NCI-H2227 (cell line): Measurements from ENCODE around the gene ZNF606.
A peak's percentile ranks its signal among the peaks of the same experiment; 100 is the strongest.

Source experiments
- DNase-seq: peaks from one replicate; lab custom pipeline; 2025; ENCODE audit not compliant: unreplicated experiment; lab: John Stamatoyannopoulos, UW

Gene ZNF606

GRCh38 chr19:58002384-58003173, at the start of gene ZNF606:
TSS of gene ZNF606 (minus strand) at chr19:58002820. CDS start at chr19:58001319, 1,501 bp downstream.
- DNase-seq: peak; percentile 98

DNA sequence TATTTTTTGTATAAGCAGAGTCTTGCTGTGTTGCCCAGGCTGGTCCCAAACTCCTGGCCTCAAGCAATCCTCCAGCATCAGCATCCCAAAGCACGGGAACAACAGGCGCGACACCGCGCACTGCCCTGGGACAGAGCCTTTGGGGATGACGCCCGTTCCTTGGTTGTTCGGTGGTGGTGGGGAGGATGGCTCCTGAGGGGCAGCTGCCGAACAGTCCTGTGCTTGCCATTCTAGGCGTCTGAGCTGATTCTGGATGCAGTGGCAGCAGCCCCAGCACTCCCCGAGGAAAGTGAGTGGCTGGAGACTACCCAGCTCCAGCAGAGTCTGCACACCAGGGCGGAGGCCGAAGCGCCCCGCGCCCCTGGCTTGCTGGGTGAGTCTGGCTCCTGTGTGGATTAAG, 49.6 kb upstream of the ZNF606 start:
- no peak for DNase-seq

DNA sequence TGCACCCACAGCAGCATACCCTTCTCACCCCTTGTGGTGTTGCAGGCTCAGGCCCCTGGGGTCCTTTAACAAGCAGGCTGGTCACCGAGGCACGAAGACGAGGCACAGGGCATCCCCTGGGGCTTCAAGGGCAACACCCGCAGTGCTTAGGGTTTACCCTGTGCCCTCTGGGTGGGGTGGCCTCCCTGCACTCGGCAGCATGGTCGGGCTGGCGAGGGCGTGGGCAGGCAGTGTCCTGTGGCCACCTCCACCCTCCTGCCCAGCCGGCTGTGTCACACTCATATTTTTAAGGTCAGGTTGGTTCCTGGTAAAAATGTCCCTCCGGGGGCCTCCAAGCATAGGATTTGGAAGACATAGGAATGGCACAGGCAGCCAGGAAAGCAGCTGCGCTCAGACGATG, 45.1 kb upstream of the ZNF606 start:
- DNase-seq: no peak

DNA sequence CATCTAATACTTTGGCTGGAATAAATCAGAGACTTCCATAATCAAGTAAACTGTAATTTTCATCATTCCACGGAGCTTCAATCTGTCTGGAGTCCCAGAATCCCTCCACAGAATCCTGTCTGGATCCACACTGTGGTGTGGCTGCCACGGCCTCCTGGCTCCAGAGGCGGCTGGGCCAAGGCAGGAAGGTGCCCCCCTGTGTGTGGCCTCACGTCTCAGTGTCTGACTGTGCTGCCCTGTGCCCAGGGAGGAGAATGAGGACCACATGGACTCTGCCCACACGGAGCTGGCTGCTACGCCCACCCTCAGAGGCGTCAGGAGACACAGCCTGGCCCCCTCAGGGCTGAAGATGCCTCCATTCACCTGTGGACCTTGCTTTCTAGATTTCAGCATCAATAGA, 44.2 kb upstream of the ZNF606 start:
- no peak for DNase-seq

DNA sequence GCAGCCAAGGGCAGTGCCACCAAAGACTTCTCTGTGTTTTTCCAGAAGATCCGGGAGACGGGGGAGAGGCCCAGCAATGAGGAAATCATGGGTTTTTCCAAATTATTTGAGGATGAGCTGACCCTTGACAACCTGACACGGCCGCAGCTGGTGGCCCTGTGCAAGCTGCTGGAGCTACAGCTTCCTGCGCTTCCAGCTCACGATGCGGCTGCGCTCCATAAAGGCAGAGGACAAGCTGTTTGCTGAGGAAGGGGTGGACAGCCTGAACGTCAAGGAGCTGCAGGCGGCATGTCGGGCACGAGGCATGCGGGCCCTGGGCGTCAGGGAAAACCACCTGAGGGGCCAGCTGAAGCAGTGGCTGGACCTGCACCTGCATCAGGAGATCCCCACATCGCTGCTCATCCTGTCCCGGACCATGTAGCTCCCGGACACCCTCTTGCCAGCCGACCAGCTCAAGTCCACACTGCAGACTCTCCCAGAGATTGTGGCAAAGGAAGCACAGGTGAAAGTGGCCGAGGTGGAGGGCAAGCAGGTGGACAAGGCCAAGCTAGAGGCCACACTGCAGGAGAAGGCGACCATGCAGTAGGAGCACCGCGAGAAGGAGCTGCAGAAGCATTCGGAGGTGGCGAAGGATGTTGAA, 42.9 kb upstream of the ZNF606 start:
- DNase-seq: no peak

DNA sequence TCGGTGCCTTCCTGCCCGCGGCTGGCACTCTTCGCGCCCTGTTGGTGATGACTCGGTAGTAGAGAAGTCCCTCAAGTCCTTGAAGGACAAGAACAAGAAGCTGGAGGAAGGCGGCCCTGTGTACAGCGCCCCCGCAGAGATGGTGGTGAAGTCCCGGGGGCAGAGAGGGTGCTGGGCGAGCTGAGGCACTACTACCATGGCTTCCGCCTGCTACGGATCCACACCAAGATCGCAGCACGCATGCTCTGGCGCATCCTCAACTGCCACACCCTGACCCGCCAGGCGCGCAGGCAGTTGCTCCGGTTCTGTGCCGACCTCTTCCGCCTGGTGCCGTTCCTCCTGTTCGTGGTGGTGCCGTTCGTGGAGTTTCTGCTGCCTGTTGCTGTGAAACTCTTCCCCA, 42.3 kb upstream of the ZNF606 start:
- DNase-seq: no peak

DNA sequence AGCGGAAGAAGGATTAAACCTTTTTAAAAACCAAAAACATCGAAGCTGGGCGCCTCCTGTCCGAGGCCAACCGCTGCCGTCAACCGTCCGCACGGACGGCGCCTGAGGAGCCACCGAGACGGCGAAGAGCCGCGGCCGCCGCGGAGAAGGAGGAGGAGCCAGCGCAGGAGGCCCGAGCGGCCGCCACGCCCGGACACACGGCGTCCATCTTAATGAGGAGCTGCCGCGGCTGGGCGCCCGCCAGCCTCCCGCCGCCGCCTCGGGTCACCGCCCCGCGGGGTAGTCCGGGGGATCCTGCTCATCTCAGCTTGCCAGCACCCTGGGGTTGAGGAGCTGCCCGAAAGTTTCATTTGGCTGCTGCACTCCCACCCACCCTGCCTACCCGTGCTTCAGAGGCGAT, 41.8 kb upstream of the ZNF606 start:
- no peak for DNase-seq

DNA sequence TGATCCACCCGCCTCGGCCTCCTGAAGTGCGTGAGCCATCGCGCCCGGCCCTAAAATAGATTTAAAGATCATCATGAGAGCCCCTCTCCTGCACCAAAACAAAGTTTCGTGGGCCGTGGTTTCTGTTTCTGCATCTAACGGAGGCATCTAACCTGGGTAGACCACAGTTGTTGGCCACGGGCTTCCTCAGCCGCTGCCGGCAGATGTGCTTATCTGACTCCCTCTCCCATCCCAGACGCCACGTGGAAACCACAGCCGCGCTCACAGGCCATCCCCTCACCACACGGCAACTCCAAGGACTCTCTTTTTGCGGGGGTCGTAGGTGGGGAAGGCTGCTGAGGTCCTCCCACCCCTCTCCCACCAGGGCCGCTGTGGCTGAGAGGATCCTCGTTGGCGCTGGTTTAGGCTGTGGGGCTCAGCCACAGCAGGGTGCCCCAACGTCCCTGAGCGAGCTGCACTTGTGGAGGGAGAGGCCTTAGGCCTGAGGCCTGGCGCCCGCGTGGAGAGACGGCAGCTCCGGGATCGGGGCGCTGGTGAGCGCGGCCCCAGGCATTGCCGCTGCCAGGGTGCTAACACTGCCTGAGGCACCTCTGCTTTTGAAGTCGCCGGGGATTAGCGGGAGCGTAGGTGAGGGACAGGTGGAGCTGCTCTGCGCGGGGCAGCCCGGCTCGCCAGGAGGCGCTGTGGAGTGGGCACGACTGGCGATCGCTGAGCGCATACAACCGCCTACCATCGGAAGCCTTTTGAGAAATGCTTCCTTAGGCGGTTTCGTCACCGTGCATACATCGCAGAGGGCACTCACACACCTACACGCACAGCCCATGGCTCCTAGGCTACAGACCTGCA, 40.1 kb upstream of the ZNF606 start:
- DNase-seq: no peak

DNA sequence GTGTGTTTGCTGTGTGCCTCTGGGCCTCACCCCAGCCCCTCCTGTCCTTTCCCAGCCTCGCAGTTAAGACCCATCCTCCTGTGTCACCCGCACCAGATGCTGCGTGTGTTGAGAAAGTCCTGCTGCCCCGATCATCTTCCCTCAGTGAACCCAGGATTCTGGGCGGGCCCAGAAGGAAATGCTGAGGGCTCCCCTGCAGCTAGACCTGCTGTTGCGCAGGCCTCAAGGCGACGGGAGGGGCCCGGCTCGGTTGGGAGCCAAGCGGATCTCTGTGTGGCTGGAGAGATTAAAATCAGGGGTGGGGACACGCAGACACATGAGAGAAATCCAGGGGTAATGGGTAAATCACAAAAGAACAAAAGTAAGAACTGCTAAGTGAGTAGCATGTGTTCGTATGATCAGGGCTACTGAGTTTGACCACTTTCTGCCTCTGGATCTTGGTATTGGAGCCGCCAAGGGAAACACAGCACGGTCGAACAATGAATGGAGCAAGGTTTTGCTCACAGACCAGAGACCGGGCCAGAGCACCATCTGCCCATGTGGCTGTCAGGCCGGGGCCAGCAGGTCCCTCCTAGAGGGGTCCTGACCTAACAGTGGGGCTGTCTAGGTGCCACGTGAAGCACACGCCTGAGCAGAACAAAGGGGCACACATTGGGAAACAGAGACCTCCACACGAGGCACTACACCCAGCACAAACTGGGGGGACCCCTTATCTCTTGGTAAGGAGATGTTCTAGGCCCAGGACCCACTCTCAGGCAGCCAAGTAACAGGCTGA, 38.3 kb upstream of the ZNF606 start:
- DNase-seq: no peak

DNA sequence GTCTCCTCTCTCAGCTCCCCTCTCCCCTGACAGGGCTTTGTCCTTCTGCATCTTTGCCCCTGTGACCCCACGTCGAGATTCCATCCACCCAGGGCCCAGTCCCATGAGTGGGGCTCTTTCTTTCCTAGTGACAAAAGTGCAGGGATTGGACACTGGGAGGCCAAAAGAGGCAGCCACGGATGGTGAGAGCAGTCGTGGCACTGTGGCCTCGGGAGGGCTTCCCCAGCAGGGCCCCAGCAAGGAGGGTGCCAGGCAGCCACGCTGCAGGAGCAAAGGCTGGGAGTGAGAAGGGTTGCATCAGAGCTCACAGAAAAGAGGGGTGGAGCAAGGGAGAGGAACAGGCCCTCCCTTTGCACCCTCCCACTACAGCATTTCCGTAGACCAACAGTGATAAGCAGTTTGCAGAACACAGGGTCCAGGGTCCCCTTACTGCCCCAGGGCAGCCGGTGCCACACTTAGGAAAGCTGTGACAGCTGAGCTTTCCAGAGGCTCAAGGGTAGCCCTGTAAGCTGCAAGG, 36.1 kb upstream of the ZNF606 start:
- DNase-seq: no peak

- peak; percentile 32 for DNase-seq
Measured at GRCh38 chr19:58037927-58038687, 35.5 kb upstream of the ZNF606 start.

GRCh38 chr19:58035863-58036262, 33.2 kb upstream of the ZNF606 start:
- no peak for DNase-seq

DNA sequence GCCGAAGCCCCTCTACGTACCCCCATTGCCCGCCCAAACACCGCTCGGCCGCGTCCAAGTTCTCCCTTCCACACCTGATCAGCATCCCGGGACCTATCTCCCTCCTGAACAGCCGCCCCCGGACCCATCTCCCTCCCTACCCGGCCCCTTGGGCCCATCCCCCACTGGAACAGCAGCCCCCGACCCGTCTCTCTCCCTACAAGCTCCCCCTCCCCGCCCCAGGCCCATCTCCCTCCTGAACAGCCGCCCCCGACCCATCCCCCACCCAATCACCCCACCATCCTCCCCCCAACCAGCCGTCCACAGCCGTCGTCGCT, 31.8 kb upstream of the ZNF606 start:
- DNase-seq: no peak

- DNase-seq: peak; percentile 89
Measured at GRCh38 chr19:58033741-58034476, 31.3 kb upstream of the ZNF606 start, which contains the start of gene ZSCAN1. TSS of gene ZSCAN1 (plus strand) at chr19:58034025. CDS start at chr19:58037837, 3,812 bp downstream.

- no peak for DNase-seq
Measured at GRCh38 chr19:58024661-58025060, 22.0 kb upstream of the ZNF606 start.

GRCh38 chr19:58022283-58022660, 19.7 kb upstream of the ZNF606 start:
- DNase-seq: no peak

DNA sequence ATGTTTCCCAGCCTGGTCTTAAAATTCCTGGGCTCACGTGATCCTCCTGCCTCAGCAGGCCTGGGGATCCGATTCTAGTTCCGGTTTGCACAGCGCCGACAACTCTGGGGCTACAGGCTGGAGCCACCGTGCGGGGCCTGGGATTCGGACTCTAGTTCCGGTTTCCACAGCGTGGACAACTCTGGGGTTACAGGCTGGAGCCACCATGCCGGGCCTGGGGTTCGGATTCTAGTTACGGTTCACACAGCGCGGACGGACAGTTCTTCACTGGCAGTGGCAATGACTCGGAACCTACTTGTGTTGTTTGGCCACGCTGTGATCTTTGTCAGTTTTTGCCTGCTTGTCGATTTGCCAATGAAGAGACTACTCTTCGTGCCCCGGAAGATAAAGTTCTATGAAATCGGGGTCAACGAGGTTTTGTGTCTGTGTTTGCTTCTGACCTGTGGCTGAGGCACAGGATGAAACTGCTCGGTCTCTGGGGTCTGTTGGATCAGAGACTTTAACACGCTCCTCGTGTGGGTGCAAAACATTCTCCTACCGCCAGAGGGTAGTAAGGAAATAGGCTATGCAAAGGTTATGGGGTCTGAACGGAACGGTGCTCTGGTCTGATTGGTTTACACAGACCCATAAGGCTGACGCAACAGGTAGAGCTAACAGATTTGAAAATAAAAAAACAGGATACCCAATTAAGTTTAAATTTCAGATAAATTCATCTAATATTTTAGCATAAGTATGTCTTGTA, 19.1 kb upstream of the ZNF606 start:
- DNase-seq: peak; percentile 38

GRCh38 chr19:58020129-58020528, 17.5 kb upstream of the ZNF606 start:
- no peak for DNase-seq

DNA sequence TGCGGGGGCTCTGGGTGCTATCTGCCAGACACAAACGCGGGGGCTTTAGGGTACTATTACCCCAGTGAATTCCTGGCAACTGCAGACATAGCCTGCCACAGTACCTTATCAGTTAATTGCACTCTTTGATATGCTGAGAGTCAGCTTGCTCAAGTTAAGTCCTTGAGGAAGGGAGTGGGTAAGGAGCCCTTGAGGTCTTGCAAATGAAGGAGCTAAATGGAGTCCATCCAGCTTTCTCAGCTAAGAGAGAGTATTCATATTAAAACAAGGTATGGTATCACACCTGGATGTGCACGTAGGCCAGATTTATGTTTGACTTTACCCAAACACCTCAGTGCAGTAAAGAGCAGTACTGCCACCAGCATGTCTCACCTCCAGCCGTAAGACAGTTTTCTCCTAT, 11.5 kb upstream of the ZNF606 start:
- DNase-seq: no peak
